OCI-LY3 (cell line): Measurements from ENCODE around the gene ZBTB7C.

Experiments
- H2AFZ ChIP-seq: fragments of 200-600, 300-600 bp; shearing (Covaris generic); 2 replicates; pipeline ENCODE4 v1.6.0; 2014; ENCODE audit warnings: antibody characterized with exemption, low read depth, low read length
- H3K27ac ChIP-seq: fragments of 200-600, 300-600 bp; sonication (generic); 2 replicates; pipeline ENCODE4 v1.5.1; 2014; ENCODE audit warnings: mild to moderate bottlenecking, low read length, moderate library complexity, mixed read lengths
- H3K27me3 ChIP-seq: fragments of 200-600, 300-600 bp; sonication (generic); 2 replicates; pipeline ENCODE4 v1.6.1; 2014; ENCODE audit warnings: low read depth, low read length, mixed read lengths
- H3K36me3 ChIP-seq: fragments of 200-600, 300-600 bp; sonication (generic); replicated peaks from 2 replicates; pipeline ENCODE3; 2014; ENCODE audit warnings: low read depth, low read length, mixed read lengths
- H3K4me1 ChIP-seq: fragments of 300-600, 200-600 bp; sonication (generic); 2 replicates; pipeline ENCODE4 v1.6.1; 2014; ENCODE audit warnings: low read length, mixed read lengths
- H3K4me2 ChIP-seq: fragments of 200-600, 300-600 bp; sonication (generic); 2 replicates; pipeline ENCODE4 v1.6.1; 2014; ENCODE audit warnings: low read length, mixed read lengths
- H3K4me3 ChIP-seq: fragments of 300-600, 200-600 bp; sonication (generic); 2 replicates; pipeline ENCODE4 v1.5.1; 2014; ENCODE audit warnings: antibody characterized with exemption, mild to moderate bottlenecking, low read length, moderate library complexity
- H3K79me2 ChIP-seq: fragments of 300-600, 200-600 bp; shearing (Covaris generic); 2 replicates; pipeline ENCODE4 v1.6.1; 2014; ENCODE audit warnings: mild to moderate bottlenecking, low read length, mixed read lengths
- H3K9ac ChIP-seq: fragments of 300-600, 200-600 bp; shearing (Covaris generic); 2 replicates; pipeline ENCODE4 v1.6.0; 2014; ENCODE audit warnings: mild to moderate bottlenecking, low read length, moderate library complexity
- H3K9me3 ChIP-seq: fragments of 200-600, 300-600 bp; shearing (Covaris generic); 2 replicates; pipeline ENCODE4 v1.6.1; 2014; ENCODE audit warnings: low read length, mixed read lengths; ENCODE audit not compliant: insufficient read depth
- H4K20me1 ChIP-seq: fragments of 200-600, 300-600 bp; sonication (generic); 2 replicates; pipeline ENCODE4 v1.6.1; 2016; ENCODE audit warnings: low read length, mixed read lengths; ENCODE audit not compliant: insufficient read depth
- EZH2phosphoT487 ChIP-seq: fragments of 200-600 bp; shearing (Covaris generic); IDR thresholded peaks from 2 replicates; pipeline ENCODE4 v1.6.1; 2018; ENCODE audit warnings: antibody characterized with exemption, mixed run types, low read depth
- TF ChIP-seq, protein P1 (sequence below): fragments of 200-600, 300-600 bp; sonication (generic); IDR thresholded peaks from 2 replicates; pipeline ENCODE4 v1.5.1; 2014; ENCODE audit warnings: antibody characterized with exemption, low read length, low read depth

Gene ZBTB7C

DNA sequence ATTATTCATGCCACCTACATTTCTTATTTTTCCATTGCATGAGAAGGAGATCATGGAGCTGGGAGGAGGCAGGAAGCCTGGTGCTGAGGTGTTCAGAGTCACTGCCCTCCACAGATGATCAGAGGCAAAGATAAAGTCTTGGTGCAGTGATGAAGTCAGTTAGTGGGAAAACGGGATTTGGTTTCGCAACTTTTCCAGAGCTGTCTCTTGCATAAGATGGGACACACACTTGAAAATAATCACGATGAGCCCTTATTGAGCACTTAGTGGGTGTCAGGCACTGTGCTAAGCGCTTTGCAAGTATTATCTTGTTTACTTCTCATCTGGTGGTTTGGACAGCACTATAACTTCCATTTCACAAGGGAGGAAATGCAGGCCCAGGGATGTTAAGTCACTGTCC is 256.6 kb downstream of the ZBTB7C start:
- Histone ChIP-seq H3K4me2 (no peak overlapping the region), H3K79me2 (no peaks in the 10 kb centered on the region), H2AFZ (no peak overlapping the region), H3K9ac (no peak overlapping the region), H3K36me3 (no peaks in the 10 kb centered on the region), H4K20me1 (no peaks in the 10 kb centered on the region), H3K4me3 (no peak overlapping the region), H3K9me3 (no peaks in the 10 kb centered on the region), H3K27ac (no peak overlapping the region), H3K27me3 (peaks cover 36% of the 10 kb centered on the region), H3K4me1 (no peaks in the 10 kb centered on the region)
- TF ChIP-seq, protein P1, sequence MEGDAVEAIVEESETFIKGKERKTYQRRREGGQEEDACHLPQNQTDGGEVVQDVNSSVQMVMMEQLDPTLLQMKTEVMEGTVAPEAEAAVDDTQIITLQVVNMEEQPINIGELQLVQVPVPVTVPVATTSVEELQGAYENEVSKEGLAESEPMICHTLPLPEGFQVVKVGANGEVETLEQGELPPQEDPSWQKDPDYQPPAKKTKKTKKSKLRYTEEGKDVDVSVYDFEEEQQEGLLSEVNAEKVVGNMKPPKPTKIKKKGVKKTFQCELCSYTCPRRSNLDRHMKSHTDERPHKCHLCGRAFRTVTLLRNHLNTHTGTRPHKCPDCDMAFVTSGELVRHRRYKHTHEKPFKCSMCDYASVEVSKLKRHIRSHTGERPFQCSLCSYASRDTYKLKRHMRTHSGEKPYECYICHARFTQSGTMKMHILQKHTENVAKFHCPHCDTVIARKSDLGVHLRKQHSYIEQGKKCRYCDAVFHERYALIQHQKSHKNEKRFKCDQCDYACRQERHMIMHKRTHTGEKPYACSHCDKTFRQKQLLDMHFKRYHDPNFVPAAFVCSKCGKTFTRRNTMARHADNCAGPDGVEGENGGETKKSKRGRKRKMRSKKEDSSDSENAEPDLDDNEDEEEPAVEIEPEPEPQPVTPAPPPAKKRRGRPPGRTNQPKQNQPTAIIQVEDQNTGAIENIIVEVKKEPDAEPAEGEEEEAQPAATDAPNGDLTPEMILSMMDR: no peak
- no peak for TF ChIP-seq EZH2phosphoT487

DNA sequence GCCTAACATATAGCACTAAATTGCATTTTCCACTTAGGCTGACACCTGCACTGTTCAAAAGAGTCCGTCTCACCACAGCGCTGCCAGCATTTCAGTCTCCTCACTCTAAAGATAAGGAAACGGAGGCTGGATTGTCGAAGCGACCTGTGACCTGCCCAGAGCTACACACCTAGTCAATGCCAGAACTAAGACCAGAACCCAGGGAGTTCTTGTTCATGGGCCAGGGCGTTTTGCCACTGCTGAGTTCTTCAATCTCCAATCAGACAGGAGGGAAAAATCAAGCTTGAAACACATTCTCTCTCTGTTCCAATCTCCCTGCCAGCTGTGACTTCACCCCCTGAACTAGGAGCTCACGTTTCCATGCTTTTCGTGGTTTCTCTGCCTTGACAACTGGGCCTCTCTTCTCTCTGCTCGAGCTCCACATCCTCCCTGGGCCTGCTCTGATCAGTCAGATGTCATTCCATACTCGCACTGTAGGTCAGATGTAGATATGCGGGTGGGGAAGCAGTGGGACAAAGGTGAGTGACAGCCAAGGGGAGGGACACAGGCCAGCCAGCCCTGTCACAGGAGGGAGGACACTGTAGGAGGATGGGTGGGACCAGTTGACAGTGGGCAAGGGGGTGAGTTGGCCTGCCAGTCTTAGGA is 257.6 kb downstream of the ZBTB7C start:
- H3K4me2 ChIP-seq: no peak overlapping the region

DNA sequence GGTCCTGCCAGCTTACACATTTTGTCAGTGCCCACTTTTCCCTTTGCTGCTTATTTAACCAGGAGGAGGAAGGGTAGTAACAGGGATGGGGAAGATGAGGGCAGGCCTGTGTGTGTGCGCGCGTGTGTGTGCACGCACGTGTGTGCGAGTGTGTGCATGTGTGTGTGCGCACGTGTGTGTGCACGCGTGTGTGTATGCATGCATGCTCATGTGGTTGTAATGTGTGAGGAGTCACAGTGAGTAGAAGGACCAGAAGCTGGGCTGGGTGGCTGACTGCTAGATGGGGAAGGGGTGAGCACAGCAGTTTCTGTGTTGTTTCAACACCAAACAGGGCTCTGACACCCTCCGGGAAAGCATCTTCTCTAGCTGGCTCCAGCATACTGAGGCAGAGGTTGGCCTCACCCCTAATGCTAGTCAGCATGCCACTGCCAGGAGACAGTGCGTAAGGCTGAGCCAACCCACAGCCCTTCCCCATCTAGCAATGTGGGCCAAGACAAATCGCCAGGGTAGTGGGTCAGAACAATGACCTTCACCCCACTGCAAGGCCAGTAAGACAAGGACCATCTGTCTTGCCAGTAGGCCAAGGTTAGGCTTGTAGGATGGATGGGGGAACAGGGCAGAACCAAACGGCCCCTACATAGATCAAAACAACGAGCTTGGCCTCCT is 260.0 kb downstream of the ZBTB7C start:
- H2AFZ ChIP-seq: no peak overlapping the region
- no peak overlapping the region for H3K4me3 ChIP-seq
- H3K79me2 ChIP-seq: no peaks in the 10 kb centered on the region
- no peaks in the 10 kb centered on the region for H3K4me1 ChIP-seq
- H3K9me3 ChIP-seq: no peaks in the 10 kb centered on the region
- TF ChIP-seq EZH2phosphoT487: no peak
- TF ChIP-seq, protein P1: no peak
- H4K20me1 ChIP-seq: no peaks in the 10 kb centered on the region
- peaks cover 26% of the 10 kb centered on the region for H3K27me3 ChIP-seq
- no peak overlapping the region for H3K27ac ChIP-seq
- H3K36me3 ChIP-seq: no peaks in the 10 kb centered on the region
- no peak overlapping the region for H3K4me2 ChIP-seq
- no peak overlapping the region for H3K9ac ChIP-seq

More for the DNA sequence above, 257.6 kb downstream of the ZBTB7C start:
- H2AFZ ChIP-seq: no peak overlapping the region
- H3K27ac ChIP-seq: no peak overlapping the region
- no peaks in the 10 kb centered on the region for H3K36me3 ChIP-seq
- H3K79me2 ChIP-seq: no peaks in the 10 kb centered on the region
- no peaks in the 10 kb centered on the region for H3K9me3 ChIP-seq
- H3K27me3 ChIP-seq: peaks cover 30% of the 10 kb centered on the region
- TF ChIP-seq, protein P1: no peak
- no peak for TF ChIP-seq EZH2phosphoT487
- H4K20me1 ChIP-seq: no peaks in the 10 kb centered on the region
- H3K4me3 ChIP-seq: no peak overlapping the region
- no peak overlapping the region for H3K9ac ChIP-seq
- no peaks in the 10 kb centered on the region for H3K4me1 ChIP-seq

- H2AFZ ChIP-seq: no peak overlapping the region
Measured at GRCh38 chr18:48142994-48143393, 266.2 kb downstream of the ZBTB7C start.

More at GRCh38 chr18:48142994-48143393, 266.2 kb downstream of the ZBTB7C start:
- TF ChIP-seq, protein P1: no peak
- no peak for TF ChIP-seq EZH2phosphoT487
- H3K9me3 ChIP-seq: no peaks in the 10 kb centered on the region
- H3K4me1 ChIP-seq: no peaks in the 10 kb centered on the region
- no peak overlapping the region for H3K4me3 ChIP-seq
- H3K4me2 ChIP-seq: no peak overlapping the region
- peaks cover 27% of the 10 kb centered on the region; the same call in 1 of the 2 replicates for H3K27me3 ChIP-seq
- H4K20me1 ChIP-seq: no peaks in the 10 kb centered on the region
- no peaks in the 10 kb centered on the region for H3K79me2 ChIP-seq
- H3K9ac ChIP-seq: no peak overlapping the region
- H3K36me3 ChIP-seq: no peaks in the 10 kb centered on the region
- H3K27ac ChIP-seq: no peak overlapping the region
